HepG2 (cell line): ENCODE measurements around the gene APBA1. TPM values are rescaled to one million over a fixed set of nuclear protein-coding genes. Genes with fewer than 3 reads are reported as not detected.

ENCODE experiments used
- ATAC-seq: fragments of 200-7000 bp; cut with Tn5 transposase; 3 replicates; pipeline ENCODE4 v1.9.1; 2020; ENCODE audit warnings: mild to moderate bottlenecking, moderate library complexity
- BruUV-seq: library from RNA; stranded (reverse); fragments of 400-500 nt; replicated peaks from 2 replicates; lab custom pipeline; 2021; lab: Mats Ljungman, UMichigan
- CTCF ChIA-PET: fragments of 300-600 bp; formaldehyde crosslinking; extraction: SDS; loops from one replicate; lab custom pipeline; 2021; ENCODE audit warnings: low total read pairs, inconsistent platforms, low intra/inter-chr PET ratio; lab: Yijun Ruan, JAX
- POLR2A ChIA-PET: fragments of 350-600 bp; sonication (Branson Sonifier 250); formaldehyde crosslinking; loops from one replicate; lab custom pipeline; 2020; ENCODE audit warnings: antibody characterized with exemption, inconsistent platforms; lab: Yijun Ruan, JAX
- DNase-seq: peaks from one replicate; pipeline ENCODE4 v3.0.0-alpha.2; 2015; ENCODE audit warnings: low spot score
- FAIRE-seq: peaks from 3 replicates; lab custom pipeline; 2011; peaks lifted over from hg19 to GRCh38; lab: Jason Lieb, UNC
- H2AFZ ChIP-seq: one replicate; pipeline ENCODE4 v1.6.1; 2011; ENCODE audit warnings: low read length, inconsistent platforms
- H3K27ac ChIP-seq: fragments of 300-600 bp; 3 replicates; pipeline ENCODE4 v1.8.0; 2011; ENCODE audit warnings: mixed run types, mild to moderate bottlenecking, mixed read lengths, low read length, inconsistent platforms; ENCODE audit not compliant: insufficient read depth; ENCODE audit errors: extremely low read length
- H3K27me3 ChIP-seq, 2 experiments: fragments of 200-600 bp in 1 of 2; 2 replicates in 1 of 2; 3 replicates in 1 of 2; pipeline versions ENCODE4 v1.6.0 to v1.8.0; 2011; ENCODE audit warnings: low read length in 2 of 2, mild to moderate bottlenecking in 2 of 2, moderate library complexity in 2 of 2, inconsistent platforms in 1 of 2; ENCODE audit not compliant: insufficient read depth in 2 of 2, control insufficient read depth in 1 of 2
- H3K36me3 ChIP-seq, 2 experiments: fragments of 200-600 bp in 1 of 2; replicated peaks in 1 of 2; 2 replicates in 1 of 2; 3 replicates in 1 of 2; pipeline versions ENCODE4 v1.5.1 to v1.8.0; 2011; ENCODE audit warnings: low read length in 2 of 2, inconsistent platforms in 1 of 2; ENCODE audit not compliant: insufficient read depth in 2 of 2, control insufficient read depth in 1 of 2
- H3K4me1 ChIP-seq: 2 replicates; pipeline ENCODE4 v1.5.1; 2012; ENCODE audit warnings: low read length, inconsistent platforms; ENCODE audit not compliant: insufficient read depth
- H3K4me2 ChIP-seq: 2 replicates; pipeline ENCODE4 v1.6.0; 2011; ENCODE audit warnings: low read depth, low read length, inconsistent platforms
- H3K4me3 ChIP-seq, 3 experiments: fragments of 200-600 bp in 1 of 3; sonication (generic), shearing (Covaris generic) in 1 of 3; replicated peaks in 1 of 3; 2 replicates each; pipeline ENCODE4 v1.5.1; 2011 to 2016; ENCODE audit warnings: low read length in 3 of 3, inconsistent platforms in 2 of 3, low read depth in 2 of 3, mild to moderate bottlenecking in 2 of 3, control low read depth in 1 of 3, mixed read lengths in 1 of 3; ENCODE audit not compliant: insufficient read depth in 1 of 3
- H3K79me2 ChIP-seq: one replicate; pipeline ENCODE4 v1.6.1; 2011; ENCODE audit warnings: low read length, inconsistent platforms; ENCODE audit not compliant: insufficient read depth
- H3K9ac ChIP-seq: 2 replicates; pipeline ENCODE4 v1.6.0; 2011; ENCODE audit warnings: mild to moderate bottlenecking, low read depth, low read length, inconsistent platforms; ENCODE audit not compliant: insufficient read depth
- H3K9me3 ChIP-seq: 2 replicates; pipeline ENCODE4 v1.5.1; 2012; ENCODE audit warnings: mild to moderate bottlenecking, low read length
- H4K20me1 ChIP-seq: 2 replicates; pipeline ENCODE4 v1.6.0; 2011; ENCODE audit warnings: inconsistent platforms, mild to moderate bottlenecking, low read length, moderate library complexity; ENCODE audit not compliant: insufficient read depth
- KLF13 ChIP-seq: sonication (generic); formaldehyde crosslinking; IDR thresholded peaks from 2 replicates; pipeline ENCODE4 v1.4.0; 2020; ENCODE audit warnings: mild to moderate bottlenecking, missing genetic modification reagents
- NFE2L2 ChIP-seq: fragments of 150-350 bp; IDR thresholded peaks from 2 replicates; pipeline ENCODE4 v1.6.1; 2014; ENCODE audit warnings: low read length
- SNAPC2 ChIP-seq: sonication (generic); formaldehyde crosslinking; IDR thresholded peaks from 2 replicates; pipeline ENCODE4 v1.8.1; 2022; ENCODE audit warnings: mild to moderate bottlenecking, missing genetic modification reagents
- TRIM22 ChIP-seq: fragments of 450-650 bp; IDR thresholded peaks from 2 replicates; pipeline ENCODE4 v1.6.1; 2017
- ZBTB20 ChIP-seq: sonication (generic); formaldehyde crosslinking; IDR thresholded peaks from 2 replicates; pipeline ENCODE4 v1.8.1; 2023; ENCODE audit warnings: missing genetic modification reagents, low read depth, mild to moderate bottlenecking, borderline replicate concordance
- ZNF138 ChIP-seq: sonication (generic); formaldehyde crosslinking; IDR thresholded peaks from 2 replicates; pipeline ENCODE4 v1.5.0; 2020; ENCODE audit warnings: mild to moderate bottlenecking, low read depth, missing genetic modification reagents
- ZNF660 ChIP-seq: sonication (generic); formaldehyde crosslinking; IDR thresholded peaks from 2 replicates; pipeline ENCODE4 v1.5.1; 2020; ENCODE audit warnings: mild to moderate bottlenecking, low read depth, missing genetic modification reagents, borderline replicate concordance
- WGBS: methylation state at CpG from one replicate; pipeline ENCODE4 v1.1.6; 2017; ENCODE audit warnings: low lambda C conversion rate; 5-methylcytosine and 5-hydroxymethylcytosine counted together
- in situ Hi-C: cut with HindIII; loops from 2 replicates; pipeline ENCODE4 v1.10.0; 2017; ENCODE audit warnings: low pct_unique_long_range_greater_than_20kb; ENCODE audit not compliant: extremely low pct_ligation_motif_present
- intact Hi-C: fragments of 100-400 bp; cut with micrococcal nuclease; formaldehyde crosslinking; loops from one replicate; pipeline ENCODE4 v1.10.0; 2022; ENCODE audit not compliant: unreplicated experiment
- polyA plus RNA-seq, 8 experiments: library from polyadenylated mRNA; depleted of rRNA in 3 of 8; stranded (reverse) in 7 of 8; unstranded in 1 of 8; fragments of >200 nt; fragmentation: Illumina TruSeq in 4 of 8; extraction: Trizol in 4 of 8; gene quantifications; 2 replicates each; pipeline versions ENCODE4 v1.2.1 to v1.2.3, GENCODE V29; 2011 to 2016; ENCODE audit warnings: low read depth in 4 of 8, missing spikeins in 1 of 8, mixed read lengths in 1 of 8; ENCODE audit not compliant: insufficient read depth in 1 of 8
- total RNA-seq, 5 experiments: library from RNA; depleted of rRNA; stranded (reverse); fragments of >200 nt; fragmentation: Illumina TruSeq; extraction: Trizol; gene quantifications; 2 replicates each; pipeline ENCODE4 v1.2.3, GENCODE V29; 2016; ENCODE audit warnings: low read depth in 1 of 5
- TF ChIP-seq, protein P1 (sequence below): sonication (generic); formaldehyde crosslinking; IDR thresholded peaks from 2 replicates; pipeline ENCODE4 v1.4.0; 2020; ENCODE audit warnings: missing genetic modification reagents

Gene APBA1
- total and polyA plus RNA-seq, 2 of the 13 experiments (the other 11 are each of a cell fraction or from before 2014, with no cell fraction given), result 0.15 TPM; not detected in 1

DNA sequence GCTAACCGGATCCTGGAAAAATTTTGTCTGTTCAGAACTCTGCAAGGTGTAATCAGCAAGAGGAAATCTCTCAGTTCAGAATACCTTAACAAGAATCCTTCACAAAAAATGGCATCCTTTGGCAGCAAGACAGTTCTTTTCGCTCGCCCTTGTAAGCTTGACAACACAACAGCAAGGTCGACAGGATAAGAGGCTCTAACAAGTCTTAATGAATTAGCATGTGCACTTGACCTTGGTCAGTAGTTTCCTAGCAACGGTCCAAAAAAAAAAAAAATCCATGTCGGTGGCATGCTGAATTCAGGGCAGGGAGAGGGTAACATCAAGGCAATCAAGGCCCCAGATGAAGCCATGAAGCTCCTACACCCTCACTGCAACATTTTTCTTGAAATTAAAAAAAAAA is 172.8 kb downstream of the APBA1 start (continued):
- TF ChIP-seq KLF13 (CRISPR knock-in tag), result no peak
- no peak for TF ChIP-seq ZNF660
- TF ChIP-seq TRIM22, result no peak
- no peak for TF ChIP-seq ZNF138

- ChIA-PET CTCF (no interaction called here), POLR2A (no interaction called here)
- H2AFZ ChIP-seq, result no peak overlapping the region
- H3K36me3 ChIP-seq, result no peaks in the 10 kb centered on the region
- ATAC-seq (no peak), DNase-seq (no peak), FAIRE-seq (no peak)
- no peaks in the 10 kb centered on the region for H3K79me2 ChIP-seq
- H3K27ac ChIP-seq, result no peak overlapping the region
- in situ Hi-C loops, result no loop called here
- TF ChIP-seq SNAPC2 (CRISPR knock-in tag) (no peak), ZBTB20 (CRISPR knock-in tag) (no peak), NFE2L2 (no peak)
- TF ChIP-seq, protein P1, sequence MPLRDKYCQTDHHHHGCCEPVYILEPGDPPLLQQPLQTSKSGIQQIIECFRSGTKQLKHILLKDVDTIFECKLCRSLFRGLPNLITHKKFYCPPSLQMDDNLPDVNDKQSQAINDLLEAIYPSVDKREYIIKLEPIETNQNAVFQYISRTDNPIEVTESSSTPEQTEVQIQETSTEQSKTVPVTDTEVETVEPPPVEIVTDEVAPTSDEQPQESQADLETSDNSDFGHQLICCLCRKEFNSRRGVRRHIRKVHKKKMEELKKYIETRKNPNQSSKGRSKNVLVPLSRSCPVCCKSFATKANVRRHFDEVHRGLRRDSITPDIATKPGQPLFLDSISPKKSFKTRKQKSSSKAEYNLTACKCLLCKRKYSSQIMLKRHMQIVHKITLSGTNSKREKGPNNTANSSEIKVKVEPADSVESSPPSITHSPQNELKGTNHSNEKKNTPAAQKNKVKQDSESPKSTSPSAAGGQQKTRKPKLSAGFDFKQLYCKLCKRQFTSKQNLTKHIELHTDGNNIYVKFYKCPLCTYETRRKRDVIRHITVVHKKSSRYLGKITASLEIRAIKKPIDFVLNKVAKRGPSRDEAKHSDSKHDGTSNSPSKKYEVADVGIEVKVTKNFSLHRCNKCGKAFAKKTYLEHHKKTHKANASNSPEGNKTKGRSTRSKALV, result no peak
- no TSS peak for BruUV-seq
- no peaks in the 10 kb centered on the region for H3K9me3 ChIP-seq
- peaks cover 0 to 60% of the 10 kb centered on the region in 2 experiments; a peak in 4 of 5 replicates for H3K27me3 ChIP-seq
- no peak overlapping the region for H3K4me2 ChIP-seq
- no peak overlapping the region for H3K4me3 ChIP-seq
- no peaks in the 10 kb centered on the region for H4K20me1 ChIP-seq
- intact Hi-C loops, result no loop called here
- H3K4me1 ChIP-seq, result no peaks in the 10 kb centered on the region
- WGBS, result 2% methylated on average over 3 of the region's 3 CpGs
- H3K9ac ChIP-seq, result no peak overlapping the region
These were observed 173.7 kb downstream of the APBA1 start for GRCh38 chr9:69498470-69498869.
